Dedifferentiated amniotic fluid mesenchymal stem cell (primary cell): ENCODE data around the gene SCD.

Source experiments
- DNase-seq: peaks from one replicate; pipeline ENCODE4 v3.0.0-alpha.2; 2016; ENCODE audit errors: extremely low spot score

Gene SCD

GRCh38 chr10:100340948-100341847 lies 5.8 kb upstream of the SCD start:
- no peak for DNase-seq

- DNase-seq: peak; percentile 34
Measured at GRCh38 chr10:100341953-100342626, 4.9 kb upstream of the SCD start.

GRCh38 chr10:100342627-100342972 lies 4.4 kb upstream of the SCD start:
- DNase-seq: no peak

GRCh38 chr10:100344241-100344788 lies 2.7 kb upstream of the SCD start:
- no peak for DNase-seq

- DNase-seq: no peak
Measured at GRCh38 chr10:100345570-100346330, 1.3 kb upstream of the SCD start.

- peak; percentile 48 for DNase-seq
Measured at GRCh38 chr10:100346351-100346764, 675 bp upstream of the SCD start.

GRCh38 chr10:100347568-100348195 lies 649 bp downstream of the SCD start:
- DNase-seq: no peak

GRCh38 chr10:100348389-100348927 lies 1.4 kb downstream of the SCD start:
- DNase-seq: no peak

- DNase-seq: no peak
Measured at GRCh38 chr10:100349087-100349486, 2.1 kb downstream of the SCD start.

- DNase-seq: no peak
Measured at GRCh38 chr10:100349672-100350071, 2.6 kb downstream of the SCD start.

GRCh38 chr10:100350914-100351485 lies 4.0 kb downstream of the SCD start:
- no peak for DNase-seq

GRCh38 chr10:100353770-100354485 lies 6.9 kb downstream of the SCD start:
- DNase-seq: no peak

- no peak for DNase-seq
Measured at GRCh38 chr10:100355086-100355485, 8.1 kb downstream of the SCD start.

- no peak for DNase-seq
Measured at GRCh38 chr10:100356067-100357017, 9.3 kb downstream of the SCD start.

- no peak for DNase-seq
Measured at GRCh38 chr10:100357059-100357858, 10.2 kb downstream of the SCD start.

GRCh38 chr10:100359030-100359432 lies 12.0 kb downstream of the SCD start:
- DNase-seq: no peak

- no peak for DNase-seq
Measured at GRCh38 chr10:100359529-100360150, 12.6 kb downstream of the SCD start.

GRCh38 chr10:100360234-100360633 lies 13.2 kb downstream of the SCD start:
- DNase-seq: no peak
